Activated CD4-positive, alpha-beta T cell treated with anti-CD3 and anti-CD28 coated beads, Interleukin-2, amount 50 U/mL, for 1 hour (primary cell): ENCODE measurements around the gene ASXL1.
"Not testable (repeated sequence)": the region's sequence is repeated elsewhere in the genome, so short reads cannot be mapped to it uniquely, and the experiment has no call there.

ENCODE experiments used
- DNase-seq: peaks from one replicate; pipeline ENCODE4 v3.0.0-alpha.2; 2020

The ASXL1 gene

GRCh38 chr20:32357869-32358631 lies at the start of gene ASXL1:
Gene ASXL1 (plus strand): TSS chr20:32358331. CDS start chr20:32358776, 445 bp downstream.
- DNase-seq, result peak; percentile 91

DNA sequence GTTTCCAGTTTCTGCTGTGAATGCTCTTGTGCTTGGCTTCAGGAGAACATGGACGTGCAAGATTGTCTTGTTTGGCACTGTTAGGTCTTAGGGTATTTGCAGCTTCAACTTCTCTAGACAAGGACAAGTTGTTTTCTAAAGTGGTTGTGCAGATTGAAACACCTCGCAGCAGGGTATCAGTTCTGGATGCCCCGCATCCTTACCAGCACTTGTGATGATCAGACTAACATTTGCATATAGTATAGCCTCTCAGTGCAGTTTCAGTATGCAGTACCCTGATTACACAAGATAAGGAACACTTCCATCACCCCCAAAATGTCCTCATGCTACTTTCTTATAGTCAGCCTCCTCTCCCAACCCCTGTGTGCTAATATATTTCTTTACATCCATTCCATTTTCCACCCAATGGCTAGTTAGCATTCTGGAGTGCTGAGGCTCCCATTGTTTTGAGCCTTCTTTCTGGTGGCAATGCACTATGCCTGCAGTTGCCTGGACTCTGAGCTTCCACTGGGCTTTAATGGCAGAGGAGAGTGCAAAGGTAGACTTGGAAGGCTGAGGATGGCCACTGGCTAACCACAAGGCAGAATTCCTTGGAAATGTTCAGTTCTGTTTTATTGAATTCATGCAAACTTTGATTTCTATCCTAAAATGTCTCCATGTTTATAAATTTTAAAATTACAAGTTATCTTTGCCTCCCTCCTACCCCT lies 45.3 kb upstream of the ASXL1 start:
- no peak for DNase-seq

DNA sequence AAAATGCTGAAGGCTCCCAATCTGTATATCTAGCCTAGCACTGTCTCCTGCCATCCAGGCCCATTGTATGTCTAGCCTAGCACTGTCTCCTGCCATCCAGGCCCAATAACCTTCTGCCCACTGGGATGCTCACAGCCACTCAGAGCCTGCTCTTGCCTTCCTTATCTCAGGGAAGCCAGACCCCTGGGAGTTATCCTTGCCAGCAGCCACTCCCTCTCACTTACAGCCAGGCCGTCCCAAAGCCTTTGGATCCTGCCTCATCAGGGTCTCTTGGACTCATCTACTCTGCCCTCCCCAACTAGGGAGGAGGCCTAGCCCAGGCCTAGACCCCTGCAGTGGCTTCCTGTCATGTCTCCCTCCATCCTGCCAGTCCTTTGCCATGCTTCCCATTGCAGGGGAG lies 43.4 kb upstream of the ASXL1 start:
- DNase-seq, result no peak

DNA sequence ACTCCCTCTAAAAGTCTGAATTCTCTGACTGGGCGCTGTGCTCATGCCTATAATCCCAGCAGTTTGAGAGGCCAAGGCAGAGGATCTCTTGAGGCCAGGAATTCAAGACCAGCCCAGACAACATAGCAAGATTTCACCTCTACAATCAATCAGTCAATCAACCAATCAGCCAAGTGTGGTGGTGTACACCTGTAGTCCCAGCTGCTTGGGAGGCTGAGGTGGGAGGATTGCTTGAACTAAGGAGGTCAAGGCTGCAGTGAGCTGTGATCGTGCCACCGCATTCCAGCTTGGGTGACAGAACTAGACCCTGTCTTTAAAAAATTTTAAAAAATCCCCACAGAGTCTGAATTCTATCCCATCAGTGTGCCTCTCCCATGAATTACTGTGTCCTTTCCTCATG lies 42.7 kb upstream of the ASXL1 start:
- DNase-seq, result no peak

GRCh38 chr20:32315891-32316290 lies 42.2 kb upstream of the ASXL1 start:
- DNase-seq, result no peak

DNA sequence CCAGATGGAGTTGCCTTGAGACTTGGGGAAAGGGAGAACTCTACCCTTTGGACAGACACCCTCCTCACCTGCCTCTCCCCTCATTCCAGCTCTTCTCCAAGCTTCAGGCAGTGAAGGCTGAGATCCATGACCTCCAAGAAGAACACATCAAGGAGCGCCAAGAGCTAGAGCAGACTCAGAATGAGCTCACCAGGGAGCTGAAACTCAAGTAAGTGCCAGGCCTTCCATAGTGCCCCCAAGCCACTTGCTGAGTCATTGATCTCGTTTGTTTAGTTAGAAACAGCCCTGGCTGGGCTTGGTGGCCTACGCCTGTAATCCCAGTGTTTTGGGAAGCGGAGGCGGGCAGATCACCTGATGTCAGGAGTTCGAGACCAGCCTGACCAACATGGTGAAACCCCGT lies 41.5 kb upstream of the ASXL1 start:
- DNase-seq, result no peak

DNA sequence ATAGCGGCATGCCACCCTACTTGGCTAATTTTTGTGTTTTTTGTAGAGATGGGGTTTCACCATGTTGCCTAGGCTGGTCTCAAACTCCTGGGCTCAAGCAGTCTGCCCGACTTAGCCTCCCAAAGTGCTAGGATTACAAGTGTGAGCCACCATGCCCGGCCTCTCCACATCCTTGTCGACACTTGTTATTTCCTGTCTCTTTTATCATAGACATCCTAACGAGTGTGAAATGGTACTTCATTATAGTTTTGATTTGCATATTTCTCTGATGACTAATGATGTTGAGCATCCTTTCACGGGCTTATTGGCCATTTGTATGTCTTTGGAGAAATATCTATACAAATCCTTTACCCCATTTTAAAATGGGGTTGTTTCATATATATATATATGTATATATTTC lies 39.0 kb upstream of the ASXL1 start:
- DNase-seq, result no peak

DNA sequence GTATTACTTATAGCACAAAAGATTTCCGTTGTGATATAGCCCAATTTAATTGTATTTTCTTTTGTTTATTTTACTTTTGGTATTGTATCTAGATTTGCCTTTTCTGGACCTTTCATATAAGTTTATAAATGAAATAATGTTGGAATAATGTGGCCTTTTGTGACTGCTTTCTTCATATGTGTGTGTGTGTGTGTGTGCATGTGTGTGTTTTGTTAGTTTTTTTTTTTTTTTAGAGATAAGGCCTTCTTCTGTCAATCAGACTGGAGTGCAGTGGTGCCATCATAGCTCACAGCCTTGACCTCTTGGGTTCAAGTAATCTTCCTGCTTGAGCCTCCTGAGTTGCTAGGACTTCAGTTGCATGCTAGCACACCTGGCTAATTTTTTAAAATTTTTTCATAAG lies 37.8 kb upstream of the ASXL1 start:
- no peak for DNase-seq

- no peak for DNase-seq
Measured at GRCh38 chr20:32321390-32321789, 36.7 kb upstream of the ASXL1 start.

DNA sequence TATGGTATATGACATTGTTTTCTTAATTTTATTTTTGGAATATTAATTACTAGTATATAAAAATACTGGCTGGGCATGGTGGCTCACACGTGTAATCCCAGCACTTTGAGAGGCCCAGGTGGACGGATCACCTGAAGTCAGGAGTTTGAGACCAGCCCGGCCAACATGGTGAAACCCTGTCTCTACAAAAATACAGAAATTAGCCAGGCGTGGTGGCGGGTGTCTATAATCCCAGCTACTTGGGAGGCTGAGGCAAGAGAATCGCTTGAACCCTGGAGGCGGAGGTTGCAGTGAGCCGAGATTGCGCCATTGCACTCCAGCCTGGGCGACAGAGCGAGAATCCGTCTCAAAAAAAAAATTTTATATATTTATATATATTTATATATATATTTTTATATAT lies 35.9 kb upstream of the ASXL1 start:
- DNase-seq, result not testable (repeated sequence)

DNA sequence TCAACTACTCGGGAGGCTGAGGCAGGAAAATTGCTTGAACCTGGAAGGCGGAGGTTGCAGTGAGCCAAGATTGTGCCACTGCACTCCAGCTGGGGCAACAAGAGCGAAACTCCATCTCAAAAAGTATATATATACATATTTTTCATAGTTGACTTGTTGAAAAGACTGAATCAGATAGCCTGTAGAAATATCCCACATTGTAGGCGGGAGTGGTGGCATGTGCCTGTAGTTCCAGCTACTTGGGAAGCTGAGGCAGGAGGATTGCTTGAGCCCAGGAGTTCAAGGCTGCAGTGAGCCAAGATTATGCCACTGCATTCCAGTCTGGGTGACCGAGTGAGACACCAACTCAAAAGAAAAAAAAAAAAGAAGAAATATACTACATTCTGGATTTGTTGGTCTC lies 34.4 kb upstream of the ASXL1 start:
- not testable (repeated sequence) for DNase-seq

DNA sequence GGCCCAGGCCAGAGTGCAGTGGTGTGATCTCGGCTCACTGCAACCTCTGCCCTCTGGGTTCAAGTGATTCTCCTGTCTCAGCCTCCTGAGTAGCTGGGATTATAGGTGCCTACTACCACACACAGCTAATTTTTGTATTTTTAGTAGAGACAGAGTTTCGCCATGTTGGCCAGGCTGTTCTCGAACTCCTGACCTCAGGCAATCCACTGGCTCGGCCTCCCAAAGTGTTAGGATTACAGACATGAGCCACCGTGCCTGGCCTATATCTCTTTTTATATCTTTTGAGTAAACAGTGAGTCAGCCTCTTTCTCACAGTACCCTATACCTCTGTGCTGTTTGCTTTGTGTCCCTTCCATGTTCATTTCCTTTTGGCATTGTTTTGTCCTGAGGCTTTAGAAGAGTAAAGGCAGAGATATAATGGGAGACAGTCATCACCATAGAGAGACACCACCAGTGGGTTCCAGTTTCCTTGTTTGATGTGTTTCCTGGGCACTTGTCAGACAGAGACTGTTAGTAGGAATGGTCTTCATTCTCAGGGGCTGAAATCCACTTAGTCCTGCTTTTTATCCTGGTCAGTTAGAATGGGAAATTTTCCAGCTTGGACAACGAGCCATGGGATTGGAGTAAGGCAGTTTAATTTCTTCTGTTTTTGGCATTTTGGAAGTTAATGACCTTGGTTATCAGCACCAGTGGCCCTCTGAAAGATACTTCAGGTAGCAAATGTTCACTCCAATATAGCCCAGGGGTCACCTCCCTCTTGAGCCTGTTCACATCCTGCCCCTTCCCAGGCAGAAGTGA lies 32.2 kb upstream of the ASXL1 start:
- DNase-seq, result no peak

DNA sequence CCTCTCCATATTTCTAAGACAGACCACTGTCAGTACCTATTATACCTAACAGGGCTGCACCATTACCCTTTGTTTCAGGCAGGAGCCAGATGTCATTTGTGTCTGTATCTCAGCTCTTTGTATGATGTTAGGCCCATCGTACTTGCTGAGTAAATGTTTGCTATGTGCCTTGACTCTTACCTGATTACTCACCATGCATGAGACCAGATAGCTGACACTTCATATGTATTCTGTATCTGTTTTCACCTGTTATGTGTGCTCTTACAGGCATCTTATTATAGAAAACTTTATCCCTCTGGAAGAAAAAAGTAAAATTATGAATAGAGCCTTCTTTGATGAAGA lies 31.7 kb upstream of the ASXL1 start:
- no peak for DNase-seq

- no peak for DNase-seq
Measured at GRCh38 chr20:32327087-32327681, 30.9 kb upstream of the ASXL1 start.

- no peak for DNase-seq
Measured at GRCh38 chr20:32329817-32330554, 28.1 kb upstream of the ASXL1 start.

DNA sequence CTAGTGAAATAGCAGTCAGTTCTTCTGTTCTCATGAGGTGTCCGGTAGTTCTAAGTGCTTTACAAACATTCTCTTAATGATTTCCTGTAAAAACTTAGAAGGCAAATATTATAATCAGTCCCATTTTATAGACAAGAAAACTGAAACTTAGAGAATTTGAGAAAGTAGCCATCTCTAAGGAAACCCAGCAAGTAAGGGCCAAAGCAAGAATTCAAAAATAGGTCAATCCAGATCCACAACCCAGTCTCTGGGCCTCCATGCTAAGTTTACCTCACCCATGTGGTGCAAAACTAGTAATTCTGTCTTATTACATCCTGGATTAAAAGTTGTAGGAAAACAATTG lies 27.6 kb upstream of the ASXL1 start:
- no peak for DNase-seq

DNA sequence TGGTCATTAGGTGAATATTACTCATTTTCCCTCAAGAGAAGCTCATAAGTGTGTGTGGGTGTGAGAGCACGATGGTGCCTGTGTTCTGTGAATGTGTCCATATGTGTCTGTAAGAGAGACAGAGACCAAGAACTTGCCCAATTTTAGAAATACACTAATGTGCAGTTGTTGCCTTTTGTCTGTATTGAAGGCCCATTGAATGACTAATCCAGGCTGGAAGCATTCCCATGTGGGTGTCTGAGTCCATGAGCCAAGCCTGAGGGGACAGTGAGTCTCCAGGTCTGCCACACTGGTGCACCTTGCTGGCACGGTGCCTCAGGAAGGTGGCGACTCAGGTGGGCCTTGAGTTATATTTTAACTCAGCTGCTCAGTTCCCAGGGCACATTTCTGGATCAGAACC lies 25.5 kb upstream of the ASXL1 start:
- no peak for DNase-seq

GRCh38 chr20:32333181-32333987 lies 24.7 kb upstream of the ASXL1 start:
- DNase-seq, result no peak

GRCh38 chr20:32333988-32334885 lies 23.9 kb upstream of the ASXL1 start:
- peak; percentile 41 for DNase-seq

- DNase-seq, result no peak
Measured at GRCh38 chr20:32336918-32337347, 21.2 kb upstream of the ASXL1 start.
